HEK293T (cell line): Measurements from ENCODE around the gene IFNA6.
"Not testable (repeated sequence)": the region's sequence is repeated elsewhere in the genome, so short reads cannot be mapped to it uniquely, and the experiment has no call there.

Experiments
- ELF4 ChIP-seq: fragments of 450-650 bp; IDR thresholded peaks from 2 replicates; pipeline ENCODE4 v1.6.1; 2017; ENCODE audit warnings: antibody characterized with exemption
- HDGF ChIP-seq: fragments of 450-650 bp; IDR thresholded peaks from 2 replicates; pipeline ENCODE4 v1.6.1; 2017; ENCODE audit warnings: antibody characterized with exemption, borderline replicate concordance
- NFRKB ChIP-seq: fragments of 450-650 bp; IDR thresholded peaks from 2 replicates; pipeline ENCODE4 v1.6.1; 2016; ENCODE audit warnings: mild to moderate bottlenecking, moderate library complexity
- PKNOX1 ChIP-seq: fragments of 450-650 bp; IDR thresholded peaks from 2 replicates; pipeline ENCODE4 v1.6.1; 2016
- SUZ12 ChIP-seq: fragments of 450-650 bp; IDR thresholded peaks from 2 replicates; pipeline ENCODE4 v1.6.1; 2016; ENCODE audit warnings: mild to moderate bottlenecking

DNA sequence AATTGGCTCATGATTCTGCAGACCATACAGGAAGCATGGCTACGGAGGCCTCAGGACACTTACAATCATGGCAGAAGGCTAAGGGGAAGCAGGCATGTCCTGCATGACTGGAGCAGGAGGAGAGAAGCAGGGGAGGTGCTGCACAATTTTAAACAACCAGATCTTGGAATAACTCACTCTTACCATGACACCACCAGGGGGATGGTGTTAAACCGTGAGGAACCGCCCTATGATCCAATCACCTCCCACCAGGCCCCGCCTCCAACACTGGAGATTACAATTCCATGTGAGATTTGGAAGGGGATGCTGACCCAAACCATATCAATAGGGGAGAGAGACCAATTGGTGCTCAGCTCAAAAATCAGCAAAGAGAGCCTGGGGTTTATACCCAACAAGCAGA, 20.8 kb upstream of the IFNA6 start:
- TF ChIP-seq SUZ12, ELF4, NFRKB, HDGF, PKNOX1: not testable (repeated sequence)
